ENCODE measurements around the gene ABHD2.

The ABHD2 gene

GRCh38 chr15:89195836-89196235 is 107.6 kb downstream of the ABHD2 start:
- Histone ChIP-seq H3K27ac (ENCODE audit: low read length) (no peak overlapping the region), H3K36me3 (replicated peaks; ENCODE audit: low read depth, low read length) (peaks cover 29% of the 10 kb centered on the region), H3K4me3 (ENCODE audit: low read length) (no peak overlapping the region), H3K9me3 (ENCODE audit: insufficient read depth, low read length) (no peaks in the 10 kb centered on the region), H3K79me2 (ENCODE audit: low read length) (no peaks in the 10 kb centered on the region), H3K4me2 (ENCODE audit: low read length) (no peak overlapping the region), H3K4me1 (ENCODE audit: low read length) (no peaks in the 10 kb centered on the region), H3K9ac (ENCODE audit: low read length) (no peak overlapping the region), H4K20me1 (ENCODE audit: insufficient read depth, low read length) (no peaks in the 10 kb centered on the region), H2AFZ (ENCODE audit: low read depth, low read length) (no peak overlapping the region), H3K27me3 (ENCODE audit: low read depth, low read length) (no peaks in the 10 kb centered on the region)
- TF ChIP-seq CTCF (IDR thresholded peaks at IDR 0.05; ENCODE audit: low read depth, low read length) (no peak), EZH2phosphoT487 (IDR thresholded peaks at IDR 0.05; ENCODE audit: low read depth) (no peak)

GRCh38 chr15:89196241-89196640 is 108.0 kb downstream of the ABHD2 start:
- H3K36me3 ChIP-seq (replicated peaks; ENCODE audit: low read depth, low read length), result peaks cover 25% of the 10 kb centered on the region

GRCh38 chr15:89196994-89197393 is 108.7 kb downstream of the ABHD2 start:
- H3K9me3 ChIP-seq (ENCODE audit: insufficient read depth, low read length), result no peaks in the 10 kb centered on the region
- H3K36me3 ChIP-seq (replicated peaks; ENCODE audit: low read depth, low read length), result peaks cover 25% of the 10 kb centered on the region
- no peak overlapping the region for H3K4me3 ChIP-seq (ENCODE audit: low read length)
- no peak overlapping the region for H3K4me2 ChIP-seq (ENCODE audit: low read length)
- no peak overlapping the region for H2AFZ ChIP-seq (ENCODE audit: low read depth, low read length)
- H3K4me1 ChIP-seq (ENCODE audit: low read length), result no peaks in the 10 kb centered on the region
- no peak overlapping the region for H3K27ac ChIP-seq (ENCODE audit: low read length)
- H3K9ac ChIP-seq (ENCODE audit: low read length), result no peak overlapping the region
- TF ChIP-seq CTCF (IDR thresholded peaks at IDR 0.05; ENCODE audit: low read depth, low read length), result no peak
- no peak for TF ChIP-seq EZH2phosphoT487 (IDR thresholded peaks at IDR 0.05; ENCODE audit: low read depth)
- no peaks in the 10 kb centered on the region for H3K27me3 ChIP-seq (ENCODE audit: low read depth, low read length)
- no peaks in the 10 kb centered on the region for H4K20me1 ChIP-seq (ENCODE audit: insufficient read depth, low read length)
- H3K79me2 ChIP-seq (ENCODE audit: low read length), result no peaks in the 10 kb centered on the region

More at GRCh38 chr15:89196241-89196640, 108.0 kb downstream of the ABHD2 start:
- H3K27ac ChIP-seq (ENCODE audit: low read length), result no peak overlapping the region
- H2AFZ ChIP-seq (ENCODE audit: low read depth, low read length), result no peak overlapping the region
- no peak overlapping the region for H3K4me2 ChIP-seq (ENCODE audit: low read length)
- H3K9ac ChIP-seq (ENCODE audit: low read length), result no peak overlapping the region
- H3K4me3 ChIP-seq (ENCODE audit: low read length), result no peak overlapping the region
- H3K4me1 ChIP-seq (ENCODE audit: low read length), result no peaks in the 10 kb centered on the region
- H3K27me3 ChIP-seq (ENCODE audit: low read depth, low read length), result no peaks in the 10 kb centered on the region
- no peaks in the 10 kb centered on the region for H3K9me3 ChIP-seq (ENCODE audit: insufficient read depth, low read length)
- no peaks in the 10 kb centered on the region for H3K79me2 ChIP-seq (ENCODE audit: low read length)
- no peak for TF ChIP-seq CTCF (IDR thresholded peaks at IDR 0.05; ENCODE audit: low read depth, low read length)
- TF ChIP-seq EZH2phosphoT487 (IDR thresholded peaks at IDR 0.05; ENCODE audit: low read depth), result no peak
- H4K20me1 ChIP-seq (ENCODE audit: insufficient read depth, low read length), result no peaks in the 10 kb centered on the region

GRCh38 chr15:89197503-89197971 is 109.3 kb downstream of the ABHD2 start:
- H3K4me1 ChIP-seq (ENCODE audit: low read length), result no peaks in the 10 kb centered on the region
- no peak overlapping the region for H3K4me2 ChIP-seq (ENCODE audit: low read length)
- no peak overlapping the region for H3K4me3 ChIP-seq (ENCODE audit: low read length)
- no peaks in the 10 kb centered on the region for H4K20me1 ChIP-seq (ENCODE audit: insufficient read depth, low read length)
- H3K9ac ChIP-seq (ENCODE audit: low read length), result no peak overlapping the region
- H3K27me3 ChIP-seq (ENCODE audit: low read depth, low read length), result no peaks in the 10 kb centered on the region
- no peaks in the 10 kb centered on the region for H3K9me3 ChIP-seq (ENCODE audit: insufficient read depth, low read length)
- H3K36me3 ChIP-seq (replicated peaks; ENCODE audit: low read depth, low read length), result peaks cover 25% of the 10 kb centered on the region
- no peak overlapping the region for H2AFZ ChIP-seq (ENCODE audit: low read depth, low read length)
- no peak for TF ChIP-seq EZH2phosphoT487 (IDR thresholded peaks at IDR 0.05; ENCODE audit: low read depth)
- TF ChIP-seq CTCF (IDR thresholded peaks at IDR 0.05; ENCODE audit: low read depth, low read length), result no peak
- H3K27ac ChIP-seq (ENCODE audit: low read length), result no peak overlapping the region
- no peaks in the 10 kb centered on the region for H3K79me2 ChIP-seq (ENCODE audit: low read length)

All from OCI-LY3 (cell line).